Right cardiac atrium (tissue), 5 donors: ENCODE results near the gene NOTUM. TPM values are rescaled to one million over a fixed set of nuclear protein-coding genes. Genes with fewer than 3 reads are reported as not detected.

ENCODE experiments used
- ATAC-seq, 2 donors: fragments of 200-7000 bp; cut with Tn5 transposase; one replicate each; pipeline versions ENCODE4 v1.8.0 to v1.9.1; 2020; ENCODE audit warnings: moderate library complexity in 2 of 2, mild to moderate bottlenecking in 1 of 2
- DNase-seq, 3 donors: peaks; one replicate each; pipeline ENCODE4 v3.0.0-alpha.2; 2020
- H3K27ac ChIP-seq: one replicate; pipeline ENCODE4 v1.5.1; 2013; ENCODE audit warnings: mild to moderate bottlenecking, low read length, control low read depth, moderate library complexity
- H3K27me3 ChIP-seq: one replicate; pipeline ENCODE4 v1.6.1; 2013; ENCODE audit not compliant: control insufficient read depth, insufficient read depth
- H3K4me1 ChIP-seq: one replicate; pipeline ENCODE4 v1.6.1; 2013; ENCODE audit warnings: low read length; ENCODE audit not compliant: control insufficient read depth, insufficient read depth
- H3K4me3 ChIP-seq: one replicate; pipeline ENCODE4 v1.5.1; 2013; ENCODE audit warnings: low read length, control low read depth
- H3K9me3 ChIP-seq: one replicate; pipeline ENCODE4 v1.6.1; 2013; ENCODE audit warnings: low read length; ENCODE audit not compliant: control insufficient read depth
- WGBS: extraction: QIAGEN DNeasy Blood & Tissue Kit; methylation state at CpG from one replicate; pipeline ENCODE4 v1.1.7; 2013; 5-methylcytosine and 5-hydroxymethylcytosine counted together
- intact Hi-C, 4 donors: fragments of 100-400 bp; cut with DNase I; formaldehyde crosslinking; loops; one replicate each; pipeline versions ENCODE4 v1.11.0 to v1.14.0; 2022 to 2023
- polyA plus RNA-seq: library from polyadenylated mRNA; stranded (reverse); fragments of 200-250 nt; gene quantifications from one replicate; pipeline ENCODE4 v1.2.3, GENCODE V29; 2013
- total RNA-seq, 4 donors: library from RNA; stranded (reverse); fragmentation: NEBNext Ultra II Directional; extraction: Animal tissue kit (Norgen Biotek cat#: 25700); gene quantifications; one replicate each; pipeline ENCODE4 v1.2.1, GENCODE V29; 2021
- donor health status: healthy with polysubstance abuse.
- donor health status: DM: no; HTN: yes; CAD: no.
- donor health status: DM: no; HTN: no; CAD: no.
- donor health status: DM: no; HTN: yes; CAD: no; lungs with severe emphysema.
- donor health status: DM: yes; HTN: yes; CAD: no.

NOTUM gene
- total and polyA plus RNA-seq, 5 donors: 0.05 TPM; not detected in 4

GRCh38 chr17:81960130-81960958, 643 bp downstream of the NOTUM start:
- Histone ChIP-seq H3K4me3 (peak overlapping the region; percentile 50), H3K4me1 (no peaks in the 10 kb centered on the region), H3K27ac (no peak overlapping the region), H3K9me3 (no peaks in the 10 kb centered on the region), H3K27me3 (no peaks in the 10 kb centered on the region)
- DNase-seq (peak in 2 of 3 donors; percentile 51 to 65), ATAC-seq (no peak)
- WGBS: 2% methylated on average over 98 of the region's 98 CpGs
- intact Hi-C loops: loop anchor here in 2 of 4 donors (5.0 kb wide), 2 partner anchors 57 to 62 kb away; partner anchors contain the start of genes CENPX (in 1 of the 2) and LRRC45 (in 1 of the 2)

GRCh38 chr17:81959362-81960129, 1.4 kb downstream of the NOTUM start:
- Histone ChIP-seq H3K27me3 (no peaks in the 10 kb centered on the region), H3K9me3 (no peaks in the 10 kb centered on the region), H3K4me3 (peak overlapping the region; percentile 50), H3K4me1 (no peaks in the 10 kb centered on the region), H3K27ac (no peak overlapping the region)
- peak; percentile 82 to 87 for ATAC-seq
- intact Hi-C loops: loop anchor here (1.0 to 5.0 kb wide), 3 partner anchors 58 to 63 kb away; partner anchors contain the start of genes CENPX (in 2 of the 4) and LRRC45 (in 2 of the 4)
- peak; percentile 65 to 90 (median 89) for DNase-seq
- WGBS: 2% methylated on average over 112 of the region's 112 CpGs

GRCh38 chr17:81958633-81959342, 2.2 kb downstream of the NOTUM start:
- no peak for ATAC-seq
- no peaks in the 10 kb centered on the region for H3K27me3 ChIP-seq
- intact Hi-C loops: loop anchor here in 2 of 4 donors (1.0 to 5.0 kb wide), 2 partner anchors 63 to 64 kb away; partner anchors contain the start of genes CENPX (in 1 of the 2) and LRRC45 (in 1 of the 2)
- DNase-seq: peak in 1 of 3 donors; percentile 27
- H3K4me3 ChIP-seq: no peak overlapping the region
- no peaks in the 10 kb centered on the region for H3K4me1 ChIP-seq
- WGBS: 57% methylated on average over 15 of the region's 15 CpGs
- no peak overlapping the region for H3K27ac ChIP-seq
- H3K9me3 ChIP-seq: no peaks in the 10 kb centered on the region

GRCh38 chr17:81957691-81958432, 3.1 kb downstream of the NOTUM start:
- WGBS: 80% methylated on average over 19 of the region's 19 CpGs
- ATAC-seq (no peak), DNase-seq (no peak)
- no peaks in the 10 kb centered on the region for H3K4me1 ChIP-seq
- intact Hi-C loops: loop anchor here in 1 of 4 donors (5.0 kb wide), 1 partner anchor 64 kb away; the partner anchor contains the start of genes CENPX and LRRC45
- H3K27ac ChIP-seq: no peak overlapping the region
- no peaks in the 10 kb centered on the region for H3K9me3 ChIP-seq
- H3K27me3 ChIP-seq: no peaks in the 10 kb centered on the region
- H3K4me3 ChIP-seq: no peak overlapping the region

- Histone ChIP-seq H3K4me3 (no peak overlapping the region), H3K9me3 (no peaks in the 10 kb centered on the region), H3K27me3 (no peaks in the 10 kb centered on the region), H3K27ac (no peak overlapping the region), H3K4me1 (no peaks in the 10 kb centered on the region)
- ATAC-seq: no peak
- WGBS: 76% methylated on average over 45 of the region's 45 CpGs
- peak in 1 of 3 donors; percentile 26 for DNase-seq
- intact Hi-C loops: loop anchor here in 1 of 4 donors (5.0 kb wide), 1 partner anchor 65 kb away; the partner anchor contains the start of genes CENPX and LRRC45
Measured at GRCh38 chr17:81956607-81957589, 4.1 kb downstream of the NOTUM start.

- Histone ChIP-seq H3K27me3 (no peaks in the 10 kb centered on the region), H3K9me3 (no peaks in the 10 kb centered on the region), H3K4me3 (no peak overlapping the region), H3K4me1 (no peaks in the 10 kb centered on the region), H3K27ac (no peak overlapping the region)
- 84% methylated on average over 13 of the region's 13 CpGs for WGBS
- DNase-seq (peak in 1 of 3 donors; percentile 41), ATAC-seq (no peak)
- intact Hi-C loops: loop anchor here in 1 of 4 donors (5.0 kb wide), 1 partner anchor 66 kb away; the partner anchor contains the start of genes CENPX and LRRC45
Measured at GRCh38 chr17:81955756-81956544, 5.0 kb downstream of the NOTUM start.

GRCh38 chr17:81955058-81955681, 5.8 kb downstream of the NOTUM start:
- Histone ChIP-seq H3K9me3 (no peaks in the 10 kb centered on the region), H3K27me3 (no peaks in the 10 kb centered on the region), H3K4me1 (no peaks in the 10 kb centered on the region), H3K4me3 (no peak overlapping the region), H3K27ac (no peak overlapping the region)
- 89% methylated on average over 26 of the region's 26 CpGs for WGBS
- intact Hi-C loops: loop anchor here in 1 of 4 donors (5.0 kb wide), 1 partner anchor 67 kb away; the partner anchor contains the start of genes CENPX and LRRC45
- no peak for ATAC-seq
- no peak for DNase-seq
